OCI-M1 (cell line): ENCODE results near the gene QARS1.

Source experiments
- DNase-seq: peaks from one replicate; lab custom pipeline; 2025; lab: John Stamatoyannopoulos, UW

The QARS1 gene

DNA sequence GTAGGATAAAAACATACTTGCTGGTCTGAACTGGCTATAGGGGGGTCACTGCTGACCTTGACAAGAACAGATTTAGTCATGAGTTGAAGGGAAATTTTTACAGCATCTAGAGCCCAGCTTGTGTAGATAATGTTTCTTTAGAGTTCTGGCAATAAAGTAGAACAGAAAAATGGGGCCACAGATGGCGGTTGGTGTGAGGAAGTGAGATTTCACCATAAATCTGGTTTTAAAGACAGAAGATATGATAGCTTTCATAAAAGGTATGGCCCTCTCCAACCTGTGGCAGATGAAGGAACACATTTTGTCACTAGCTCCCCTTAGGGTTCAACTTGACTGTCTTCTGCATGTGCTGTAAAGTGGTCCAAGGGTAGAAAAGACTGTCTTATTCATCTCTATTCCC, 51.0 kb downstream of the QARS1 start:
- DNase-seq, result no peak
